ENCODE measurements around the gene THAP6. TPM values are rescaled to one million over a fixed set of nuclear protein-coding genes. Genes with fewer than 3 reads are reported as not detected.
A peak's percentile ranks its signal among the peaks of the same experiment; 100 is the strongest.

The THAP6 gene
- total and polyA plus RNA-seq, 2 donors (not counting 1 experiment from before 2014, with no cell fraction given), result 11.7 to 18.8 TPM

- H3K4me3 ChIP-seq (replicated peaks in 1 of 4; ENCODE audit: control extremely low read depth in 1 of 4, insufficient read depth in 1 of 4, low read depth in 3 of 4, low read length in 4 of 4), result no peak overlapping the region
- peak overlapping the region; percentile 13 for H3K4me2 ChIP-seq (ENCODE audit: extremely low read depth, insufficient read depth, low read length)
- H3K36me3 ChIP-seq (ENCODE audit: control insufficient read depth, insufficient read depth, low read length), result no peaks in the 10 kb centered on the region
- peaks cover 3% of the 10 kb centered on the region for H3K79me2 ChIP-seq (ENCODE audit: control insufficient read depth, insufficient read depth, low read length)
- no peaks in the 10 kb centered on the region for H3K9me3 ChIP-seq (ENCODE audit: control insufficient read depth, insufficient read depth, low read depth, low read length)
- H3K4me1 ChIP-seq (ENCODE audit: control insufficient read depth, extremely low read depth, insufficient read depth, low read length), result no peaks in the 10 kb centered on the region
- no peak overlapping the region for H3K27ac ChIP-seq (ENCODE audit: insufficient read depth, low read length)
- DNase-seq (ENCODE audit: low read depth in 2 of 2), result peak; percentile 66 to 88
- no peak overlapping the region for H3K9ac ChIP-seq (ENCODE audit: insufficient read depth, low read length)
- H2AFZ ChIP-seq (ENCODE audit: low read length), result no peak overlapping the region
- TF ChIP-seq, protein P1, sequence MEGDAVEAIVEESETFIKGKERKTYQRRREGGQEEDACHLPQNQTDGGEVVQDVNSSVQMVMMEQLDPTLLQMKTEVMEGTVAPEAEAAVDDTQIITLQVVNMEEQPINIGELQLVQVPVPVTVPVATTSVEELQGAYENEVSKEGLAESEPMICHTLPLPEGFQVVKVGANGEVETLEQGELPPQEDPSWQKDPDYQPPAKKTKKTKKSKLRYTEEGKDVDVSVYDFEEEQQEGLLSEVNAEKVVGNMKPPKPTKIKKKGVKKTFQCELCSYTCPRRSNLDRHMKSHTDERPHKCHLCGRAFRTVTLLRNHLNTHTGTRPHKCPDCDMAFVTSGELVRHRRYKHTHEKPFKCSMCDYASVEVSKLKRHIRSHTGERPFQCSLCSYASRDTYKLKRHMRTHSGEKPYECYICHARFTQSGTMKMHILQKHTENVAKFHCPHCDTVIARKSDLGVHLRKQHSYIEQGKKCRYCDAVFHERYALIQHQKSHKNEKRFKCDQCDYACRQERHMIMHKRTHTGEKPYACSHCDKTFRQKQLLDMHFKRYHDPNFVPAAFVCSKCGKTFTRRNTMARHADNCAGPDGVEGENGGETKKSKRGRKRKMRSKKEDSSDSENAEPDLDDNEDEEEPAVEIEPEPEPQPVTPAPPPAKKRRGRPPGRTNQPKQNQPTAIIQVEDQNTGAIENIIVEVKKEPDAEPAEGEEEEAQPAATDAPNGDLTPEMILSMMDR (conservative IDR thresholded peaks at IDR 0.05 in 1 of 2, IDR thresholded peaks at IDR 0.05 in 1 of 2; ENCODE audit: low read depth in 1 of 2, low read length in 2 of 2), result no peak
- TF ChIP-seq EZH2 (IDR thresholded peaks at IDR 0.05; ENCODE audit: low read length, missing control alignments), result no peak
- H4K20me1 ChIP-seq (ENCODE audit: control insufficient read depth, extremely low read depth, insufficient read depth, low read length), result no peaks in the 10 kb centered on the region
- H3K27me3 ChIP-seq (ENCODE audit: control insufficient read depth, insufficient read depth, low read length), result no peaks in the 10 kb centered on the region
Measured at GRCh38 chr4:75494563-75494962, 19.7 kb upstream of the THAP6 start.

- Histone ChIP-seq H3K27ac (ENCODE audit: insufficient read depth, low read length) (no peak overlapping the region), H3K27me3 (ENCODE audit: control insufficient read depth, insufficient read depth, low read length) (no peaks in the 10 kb centered on the region)
Measured at GRCh38 chr4:75495476-75495875, 18.8 kb upstream of the THAP6 start.

GRCh38 chr4:75496406-75496805 is 17.9 kb upstream of the THAP6 start:
- no peaks in the 10 kb centered on the region for H3K9me3 ChIP-seq (ENCODE audit: control insufficient read depth, insufficient read depth, low read depth, low read length)
- H3K36me3 ChIP-seq (ENCODE audit: control insufficient read depth, insufficient read depth, low read length), result no peaks in the 10 kb centered on the region
- no peak for DNase-seq (ENCODE audit: low read depth in 2 of 2)
- H2AFZ ChIP-seq (ENCODE audit: low read length), result no peak overlapping the region
- peaks cover 3% of the 10 kb centered on the region for H3K79me2 ChIP-seq (ENCODE audit: control insufficient read depth, insufficient read depth, low read length)
- H3K4me2 ChIP-seq (ENCODE audit: extremely low read depth, insufficient read depth, low read length), result no peak overlapping the region
- H3K27me3 ChIP-seq (ENCODE audit: control insufficient read depth, insufficient read depth, low read length), result no peaks in the 10 kb centered on the region
- no peak for TF ChIP-seq EZH2 (IDR thresholded peaks at IDR 0.05; ENCODE audit: low read length, missing control alignments)
- TF ChIP-seq, protein P1 (conservative IDR thresholded peaks at IDR 0.05 in 1 of 2, IDR thresholded peaks at IDR 0.05 in 1 of 2; ENCODE audit: low read depth in 1 of 2, low read length in 2 of 2), result no peak
- no peaks in the 10 kb centered on the region for H4K20me1 ChIP-seq (ENCODE audit: control insufficient read depth, extremely low read depth, insufficient read depth, low read length)
- no peak overlapping the region for H3K4me3 ChIP-seq (replicated peaks in 1 of 4; ENCODE audit: control extremely low read depth in 1 of 4, insufficient read depth in 1 of 4, low read depth in 3 of 4, low read length in 4 of 4)
- no peak overlapping the region for H3K9ac ChIP-seq (ENCODE audit: insufficient read depth, low read length)
- no peak overlapping the region for H3K27ac ChIP-seq (ENCODE audit: insufficient read depth, low read length)
- H3K4me1 ChIP-seq (ENCODE audit: control insufficient read depth, extremely low read depth, insufficient read depth, low read length), result no peaks in the 10 kb centered on the region

More at GRCh38 chr4:75495476-75495875, 18.8 kb upstream of the THAP6 start:
- no peak overlapping the region for H3K9ac ChIP-seq (ENCODE audit: insufficient read depth, low read length)
- no peaks in the 10 kb centered on the region for H3K36me3 ChIP-seq (ENCODE audit: control insufficient read depth, insufficient read depth, low read length)
- no peaks in the 10 kb centered on the region for H4K20me1 ChIP-seq (ENCODE audit: control insufficient read depth, extremely low read depth, insufficient read depth, low read length)
- no peaks in the 10 kb centered on the region for H3K9me3 ChIP-seq (ENCODE audit: control insufficient read depth, insufficient read depth, low read depth, low read length)
- H3K4me3 ChIP-seq (replicated peaks in 1 of 4; ENCODE audit: control extremely low read depth in 1 of 4, insufficient read depth in 1 of 4, low read depth in 3 of 4, low read length in 4 of 4), result no peak overlapping the region
- H3K4me1 ChIP-seq (ENCODE audit: control insufficient read depth, extremely low read depth, insufficient read depth, low read length), result no peaks in the 10 kb centered on the region
- H3K4me2 ChIP-seq (ENCODE audit: extremely low read depth, insufficient read depth, low read length), result no peak overlapping the region
- DNase-seq (ENCODE audit: low read depth in 2 of 2), result no peak
- peaks cover 3% of the 10 kb centered on the region for H3K79me2 ChIP-seq (ENCODE audit: control insufficient read depth, insufficient read depth, low read length)
- H2AFZ ChIP-seq (ENCODE audit: low read length), result no peak overlapping the region
- TF ChIP-seq EZH2 (IDR thresholded peaks at IDR 0.05; ENCODE audit: low read length, missing control alignments), result no peak
- TF ChIP-seq, protein P1 (conservative IDR thresholded peaks at IDR 0.05 in 1 of 2, IDR thresholded peaks at IDR 0.05 in 1 of 2; ENCODE audit: low read depth in 1 of 2, low read length in 2 of 2), result no peak
